GM12865 (cell line): ENCODE results near the gene MAD1L1.

Source experiments
- DNase-seq: peaks from one replicate; pipeline ENCODE4 v3.0.0; 2010; ENCODE audit warnings: low read depth
- H3K4me3 ChIP-seq: 2 replicates; pipeline ENCODE4 v1.5.1; 2011; ENCODE audit warnings: mild to moderate bottlenecking, low read depth, low read length, control low read depth
- TF ChIP-seq, protein P1 (sequence below): IDR thresholded peaks from 2 replicates; pipeline ENCODE4 v1.5.1; 2011; ENCODE audit warnings: low read length, control low read depth, low read depth, inconsistent platforms; ENCODE audit not compliant: insufficient read depth; ENCODE audit errors: missing control alignments

The MAD1L1 gene

GRCh38 chr7:2087744-2088143 lies 145.0 kb downstream of the MAD1L1 start:
- TF ChIP-seq, protein P1, sequence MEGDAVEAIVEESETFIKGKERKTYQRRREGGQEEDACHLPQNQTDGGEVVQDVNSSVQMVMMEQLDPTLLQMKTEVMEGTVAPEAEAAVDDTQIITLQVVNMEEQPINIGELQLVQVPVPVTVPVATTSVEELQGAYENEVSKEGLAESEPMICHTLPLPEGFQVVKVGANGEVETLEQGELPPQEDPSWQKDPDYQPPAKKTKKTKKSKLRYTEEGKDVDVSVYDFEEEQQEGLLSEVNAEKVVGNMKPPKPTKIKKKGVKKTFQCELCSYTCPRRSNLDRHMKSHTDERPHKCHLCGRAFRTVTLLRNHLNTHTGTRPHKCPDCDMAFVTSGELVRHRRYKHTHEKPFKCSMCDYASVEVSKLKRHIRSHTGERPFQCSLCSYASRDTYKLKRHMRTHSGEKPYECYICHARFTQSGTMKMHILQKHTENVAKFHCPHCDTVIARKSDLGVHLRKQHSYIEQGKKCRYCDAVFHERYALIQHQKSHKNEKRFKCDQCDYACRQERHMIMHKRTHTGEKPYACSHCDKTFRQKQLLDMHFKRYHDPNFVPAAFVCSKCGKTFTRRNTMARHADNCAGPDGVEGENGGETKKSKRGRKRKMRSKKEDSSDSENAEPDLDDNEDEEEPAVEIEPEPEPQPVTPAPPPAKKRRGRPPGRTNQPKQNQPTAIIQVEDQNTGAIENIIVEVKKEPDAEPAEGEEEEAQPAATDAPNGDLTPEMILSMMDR: no peak
- no peak for DNase-seq
- H3K4me3 ChIP-seq: no peak overlapping the region

GRCh38 chr7:2086229-2086628 lies 146.5 kb downstream of the MAD1L1 start:
- H3K4me3 ChIP-seq: no peak overlapping the region
- DNase-seq: no peak
- TF ChIP-seq, protein P1: no peak

DNA sequence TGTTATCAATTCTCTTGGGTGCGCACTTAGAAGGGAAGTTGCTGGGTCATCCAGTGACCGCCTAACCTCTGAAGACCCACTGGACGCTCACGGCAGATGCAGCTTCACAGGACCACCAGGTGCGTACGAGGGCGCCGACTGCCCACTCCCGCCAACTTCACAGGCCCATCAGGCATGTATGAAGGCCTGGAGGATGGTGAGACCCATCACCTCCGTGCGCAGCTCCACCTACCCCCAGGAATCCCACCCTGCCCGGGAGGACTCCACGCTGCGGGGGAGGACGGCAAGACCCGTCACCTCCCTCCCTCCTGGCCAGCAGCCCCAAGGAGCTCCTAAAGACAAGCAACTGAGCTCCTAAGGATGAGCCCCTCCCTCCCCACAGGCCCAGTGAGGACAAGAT lies 146.9 kb downstream of the MAD1L1 start:
- no peak for DNase-seq
- H3K4me3 ChIP-seq: no peak overlapping the region
- TF ChIP-seq, protein P1: no peak

GRCh38 chr7:2084781-2085505 lies 147.8 kb downstream of the MAD1L1 start:
- TF ChIP-seq, protein P1: no peak
- no peak for DNase-seq

DNA sequence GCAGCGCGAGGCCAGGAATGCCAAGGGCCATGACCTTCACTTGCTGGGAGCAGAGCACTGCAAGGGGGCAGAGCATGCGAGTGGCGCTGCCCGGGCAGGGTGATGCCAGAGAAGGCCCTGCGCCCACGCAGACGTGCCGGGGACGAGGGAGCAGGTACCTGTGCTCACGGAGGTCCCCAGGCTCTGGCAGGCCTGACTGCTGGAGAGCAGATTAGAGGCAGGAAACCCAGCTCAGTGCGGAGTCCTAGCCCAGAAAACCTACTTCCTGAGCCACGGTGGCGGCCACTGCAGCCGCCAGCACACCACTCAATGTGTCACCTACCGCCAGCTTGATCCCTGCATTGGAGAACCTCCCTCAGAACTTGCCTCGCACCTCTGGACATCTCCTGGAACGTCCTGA lies 148.4 kb downstream of the MAD1L1 start:
- TF ChIP-seq, protein P1: no peak
- no peak for DNase-seq
- no peak overlapping the region for H3K4me3 ChIP-seq

More at GRCh38 chr7:2084781-2085505, 147.8 kb downstream of the MAD1L1 start:
- H3K4me3 ChIP-seq: no peak overlapping the region

DNA sequence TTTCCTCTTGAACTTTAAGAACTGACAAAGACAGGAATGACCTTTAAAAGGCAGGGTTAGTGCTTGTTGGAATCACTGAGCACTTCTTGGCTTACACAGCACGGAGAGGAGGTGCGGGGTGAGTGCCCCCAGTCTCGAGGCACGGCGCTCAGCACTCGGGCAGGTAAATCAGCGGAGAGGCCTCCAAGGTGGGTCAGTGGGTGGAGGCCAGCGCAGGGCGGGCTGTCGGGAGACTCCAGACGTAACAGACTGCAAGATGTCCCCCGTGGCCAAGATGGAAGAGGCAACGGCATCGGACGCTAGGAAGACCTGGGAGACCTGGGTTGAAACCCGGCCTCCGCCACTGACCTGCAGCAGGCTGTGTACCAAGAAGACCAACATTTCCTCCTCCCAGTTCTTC lies 149.4 kb downstream of the MAD1L1 start:
- TF ChIP-seq, protein P1: no peak
- H3K4me3 ChIP-seq: no peak overlapping the region
- no peak for DNase-seq
